ENCODE results near the gene SIAH1.
"Not testable (repeated sequence)": the region's sequence is repeated elsewhere in the genome, so short reads cannot be mapped to it uniquely, and the experiment has no call there.

DNA sequence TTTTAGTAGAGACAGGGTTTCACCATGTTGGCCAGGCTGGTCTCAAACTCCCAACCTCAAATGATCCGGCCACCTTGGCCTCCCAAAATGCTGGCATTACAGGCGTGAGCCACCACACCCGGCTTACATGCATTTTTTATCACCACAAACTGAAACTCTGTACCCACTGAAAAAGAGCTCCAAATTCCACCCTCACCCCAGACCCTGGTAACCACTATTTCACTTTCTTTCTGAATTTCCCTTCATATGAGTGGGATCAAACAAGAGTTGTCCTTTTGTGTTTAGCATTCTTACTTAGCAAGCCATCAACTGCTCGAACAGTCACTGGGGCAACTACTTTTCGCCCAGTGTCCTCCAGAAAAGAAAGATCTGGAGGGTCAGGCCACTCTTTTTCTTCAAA lies 30.8 kb downstream of the SIAH1 start:
- TF ChIP-seq, protein P1, sequence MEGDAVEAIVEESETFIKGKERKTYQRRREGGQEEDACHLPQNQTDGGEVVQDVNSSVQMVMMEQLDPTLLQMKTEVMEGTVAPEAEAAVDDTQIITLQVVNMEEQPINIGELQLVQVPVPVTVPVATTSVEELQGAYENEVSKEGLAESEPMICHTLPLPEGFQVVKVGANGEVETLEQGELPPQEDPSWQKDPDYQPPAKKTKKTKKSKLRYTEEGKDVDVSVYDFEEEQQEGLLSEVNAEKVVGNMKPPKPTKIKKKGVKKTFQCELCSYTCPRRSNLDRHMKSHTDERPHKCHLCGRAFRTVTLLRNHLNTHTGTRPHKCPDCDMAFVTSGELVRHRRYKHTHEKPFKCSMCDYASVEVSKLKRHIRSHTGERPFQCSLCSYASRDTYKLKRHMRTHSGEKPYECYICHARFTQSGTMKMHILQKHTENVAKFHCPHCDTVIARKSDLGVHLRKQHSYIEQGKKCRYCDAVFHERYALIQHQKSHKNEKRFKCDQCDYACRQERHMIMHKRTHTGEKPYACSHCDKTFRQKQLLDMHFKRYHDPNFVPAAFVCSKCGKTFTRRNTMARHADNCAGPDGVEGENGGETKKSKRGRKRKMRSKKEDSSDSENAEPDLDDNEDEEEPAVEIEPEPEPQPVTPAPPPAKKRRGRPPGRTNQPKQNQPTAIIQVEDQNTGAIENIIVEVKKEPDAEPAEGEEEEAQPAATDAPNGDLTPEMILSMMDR (IDR thresholded peaks at IDR 0.05) = not testable (repeated sequence)
- TF ChIP-seq EP300, POLR2A, POLR2AphosphoS5 (IDR thresholded peaks at IDR 0.05): not testable (repeated sequence)

Measured in gastroesophageal sphincter (tissue), 3 donors.